Hematopoietic multipotent progenitor cell treated with erythropoietin and hydrocortisone succinate and interleukin-3 and kit ligand, for 15 days (in vitro differentiated cells): ENCODE results near the gene PKD2L2.
"Not testable (repeated sequence)": the region's sequence is repeated elsewhere in the genome, so short reads cannot be mapped to it uniquely, and the experiment has no call there.

Experiments
- DNase-seq: peaks from one replicate; pipeline ENCODE4 v3.0.0-alpha.2; 2015; ENCODE audit warnings: low spot score

PKD2L2 gene

DNA sequence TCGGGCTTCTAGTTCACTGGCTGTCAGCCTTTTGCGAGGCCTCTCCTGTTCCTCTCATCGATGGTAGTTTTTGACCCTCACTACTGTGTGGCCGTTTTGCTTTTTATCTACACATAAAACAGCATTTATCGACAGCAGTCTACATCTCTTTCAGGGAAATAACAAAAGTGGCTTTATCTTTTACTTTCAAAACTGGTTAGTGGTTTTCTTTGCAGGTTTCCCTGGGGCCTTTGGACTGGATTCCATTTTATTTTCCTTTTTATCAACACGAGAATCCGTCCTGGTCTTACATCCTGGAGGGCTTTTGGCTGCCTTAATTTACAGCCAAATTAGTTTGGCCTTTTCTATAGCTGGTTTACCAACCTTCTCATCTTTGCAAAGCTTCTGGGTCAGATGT is 793 bp upstream of the PKD2L2 start:
- no peak for DNase-seq

DNA sequence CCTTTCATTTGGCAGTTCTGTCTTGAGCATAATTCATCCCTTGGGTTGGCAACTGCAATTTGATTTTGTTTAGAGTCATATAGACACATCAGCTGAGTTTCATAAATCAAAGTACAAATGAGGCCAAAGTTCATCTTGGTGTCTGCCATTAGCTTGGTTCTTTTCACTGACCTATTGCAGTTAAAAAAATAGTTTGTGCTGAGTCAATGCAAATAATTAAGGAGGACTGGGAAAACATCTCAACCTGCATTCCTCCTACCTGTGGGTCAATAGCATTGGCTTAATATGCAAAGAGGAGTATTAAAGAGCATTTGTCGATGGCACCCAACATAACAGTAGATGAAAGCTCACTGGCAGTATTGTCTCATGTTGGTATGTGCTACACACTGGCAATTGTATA is 1.6 kb downstream of the PKD2L2 start:
- DNase-seq: no peak

DNA sequence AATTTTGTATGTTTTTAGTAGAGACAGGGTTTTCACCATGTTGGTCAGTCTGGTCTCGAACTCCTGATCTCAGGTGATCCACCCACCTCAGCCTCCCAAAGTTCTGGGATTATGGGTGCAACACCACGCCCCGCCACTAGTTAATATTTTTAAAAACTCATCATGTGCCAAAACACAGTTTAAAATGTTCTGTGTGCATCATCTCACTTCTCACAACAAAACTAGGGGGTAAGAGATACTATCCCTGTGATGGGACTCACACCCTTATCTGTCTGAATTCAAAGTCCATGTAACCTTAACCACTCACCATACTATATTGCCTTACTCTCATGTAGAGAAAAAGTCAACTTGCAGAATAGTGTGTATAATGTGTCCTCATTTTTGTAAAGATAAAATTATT is 2.6 kb downstream of the PKD2L2 start:
- DNase-seq: no peak

DNA sequence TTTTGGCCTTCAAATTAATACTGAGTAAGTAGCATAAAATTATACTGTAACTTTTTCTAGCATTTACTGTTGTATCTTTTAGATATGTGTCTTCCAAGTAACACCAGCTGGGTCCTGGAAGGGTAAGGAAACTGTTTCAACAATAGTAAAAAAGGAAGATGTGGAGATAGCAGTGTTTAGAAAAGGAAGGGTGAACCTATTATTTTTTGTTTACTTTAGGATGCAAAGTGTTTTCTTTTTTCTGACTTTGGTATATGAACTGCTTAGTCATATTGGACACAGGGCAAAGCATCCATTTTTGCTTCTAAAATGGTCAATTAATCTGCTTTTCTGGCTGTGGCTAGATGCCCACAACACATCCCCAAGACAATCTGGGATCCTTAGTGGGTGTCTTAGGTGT is 5.3 kb downstream of the PKD2L2 start:
- DNase-seq: no peak

DNA sequence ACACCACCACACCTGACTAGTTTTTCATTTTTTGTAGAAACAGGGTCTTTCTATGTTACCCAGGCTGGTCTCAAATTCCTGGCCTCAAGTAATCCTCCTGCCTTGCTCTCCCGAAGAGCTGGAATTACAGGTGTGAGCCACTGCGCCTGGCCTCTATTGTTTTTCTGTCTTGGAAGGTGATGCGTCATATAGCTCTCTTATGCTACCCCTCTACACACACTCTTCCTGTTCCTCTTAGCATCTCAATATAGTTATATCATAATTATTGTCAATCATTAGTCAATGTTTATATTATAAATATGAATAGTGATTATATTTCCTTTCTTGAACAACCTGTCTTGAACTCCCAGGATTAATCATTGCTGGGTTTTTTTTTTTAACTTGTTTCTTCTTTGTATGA is 7.3 kb downstream of the PKD2L2 start:
- DNase-seq: no peak

DNA sequence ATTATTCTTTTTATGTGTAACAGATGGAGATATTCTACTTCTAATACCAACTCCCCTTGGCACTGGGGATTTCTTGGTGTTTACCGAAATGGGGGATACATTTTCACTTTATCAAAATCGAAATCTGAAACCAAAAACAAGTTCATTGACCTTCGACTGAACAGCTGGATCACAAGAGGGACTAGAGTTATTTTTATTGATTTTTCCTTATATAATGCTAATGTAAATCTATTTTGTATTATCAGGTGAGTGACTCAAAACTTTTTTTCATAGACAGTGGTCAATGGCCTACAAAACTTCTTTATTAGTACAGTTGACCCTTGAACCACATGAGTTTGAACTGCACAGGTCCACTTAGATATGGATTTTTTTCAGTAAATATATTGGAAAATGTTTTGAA is 10.2 kb downstream of the PKD2L2 start:
- DNase-seq: no peak

DNA sequence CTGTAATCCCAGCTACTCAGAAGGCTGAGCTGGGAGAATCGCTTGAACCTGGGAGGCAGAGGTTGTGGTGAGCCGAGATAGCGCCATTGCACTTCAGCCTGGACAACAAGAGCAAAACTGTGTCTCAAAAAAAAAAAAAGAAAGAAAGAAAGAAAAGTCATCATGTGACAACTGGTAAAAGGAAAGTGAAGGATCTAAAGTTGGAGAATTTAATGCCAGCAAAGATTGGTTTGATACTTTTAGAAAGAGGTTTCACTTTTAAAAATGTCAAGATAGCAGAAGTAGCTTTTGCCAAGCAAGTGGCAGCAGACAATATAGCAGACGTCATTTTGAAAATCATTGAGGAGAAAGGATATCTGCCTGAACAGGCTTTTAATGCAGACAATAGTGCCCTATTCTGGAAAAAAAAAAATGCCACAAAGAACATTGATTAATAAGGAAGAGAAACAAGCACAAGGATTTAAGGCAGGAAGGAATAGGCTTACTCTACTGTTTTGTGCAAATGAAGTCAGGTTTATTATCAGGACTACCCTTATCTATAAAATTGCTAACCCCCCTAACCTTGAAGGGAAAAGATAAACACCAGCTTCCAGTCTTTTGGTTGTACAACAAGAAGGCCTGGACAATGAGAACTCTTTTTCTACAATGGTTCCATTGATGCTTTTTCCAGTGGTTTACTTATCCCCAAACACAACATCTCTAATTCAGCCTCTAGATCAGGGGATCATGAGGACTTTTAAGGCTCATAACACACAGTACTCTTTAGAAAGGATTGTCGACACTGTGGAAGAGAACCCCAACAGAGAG is 12.0 kb downstream of the PKD2L2 start:
- DNase-seq: no peak

DNA sequence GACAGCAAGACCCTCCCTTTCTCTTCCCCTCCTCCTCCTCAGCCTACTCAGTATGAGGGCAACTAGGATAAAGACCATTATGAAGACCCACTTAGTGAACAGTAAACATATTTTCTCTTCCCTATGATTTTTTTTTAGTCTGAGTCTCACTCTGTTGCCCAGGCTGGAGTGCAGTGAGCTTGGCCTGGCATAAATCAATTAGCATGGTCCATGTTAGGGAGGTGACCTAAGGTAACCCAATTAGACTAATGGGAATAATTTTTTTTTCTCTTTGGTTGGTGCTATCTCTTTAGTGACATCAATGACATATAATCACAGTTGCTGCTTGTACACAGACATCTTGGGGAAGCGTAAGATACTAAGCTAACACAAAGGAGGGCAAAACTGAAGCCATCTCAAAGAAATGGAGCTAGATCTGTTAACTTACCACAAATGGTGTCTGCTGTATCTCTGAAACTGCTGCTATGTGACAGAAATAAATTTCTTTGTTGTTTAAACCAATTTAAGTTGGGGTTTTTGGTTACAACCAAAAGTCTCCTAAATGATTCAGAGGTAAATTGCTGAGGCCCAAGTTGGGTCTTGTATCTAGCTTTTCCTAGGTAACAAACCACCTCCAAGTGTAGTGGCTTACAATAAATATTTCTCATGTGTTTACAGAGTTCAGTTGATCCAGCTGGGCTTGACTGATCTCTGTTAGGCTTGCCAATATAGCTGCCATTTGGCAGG is 13.3 kb downstream of the PKD2L2 start:
- DNase-seq: no peak

DNA sequence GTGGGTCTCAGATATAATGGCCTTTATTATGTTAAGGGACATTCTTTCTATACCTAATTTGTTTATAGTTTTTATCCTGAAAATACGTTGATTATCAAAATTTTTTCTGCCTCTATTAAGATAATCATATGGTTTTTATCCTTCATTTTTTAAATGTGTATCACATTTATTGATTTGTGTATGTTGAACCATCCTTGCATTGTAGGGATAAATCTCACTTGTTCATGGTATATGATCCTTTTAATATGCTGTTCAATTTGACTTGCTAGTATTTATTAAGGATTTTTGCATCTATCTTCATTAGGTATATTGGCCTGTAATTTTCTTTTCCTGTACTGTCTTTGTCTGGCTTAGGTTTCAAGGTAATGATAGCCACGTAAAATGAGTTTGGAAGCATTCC is 25.5 kb downstream of the PKD2L2 start:
- DNase-seq: no peak

DNA sequence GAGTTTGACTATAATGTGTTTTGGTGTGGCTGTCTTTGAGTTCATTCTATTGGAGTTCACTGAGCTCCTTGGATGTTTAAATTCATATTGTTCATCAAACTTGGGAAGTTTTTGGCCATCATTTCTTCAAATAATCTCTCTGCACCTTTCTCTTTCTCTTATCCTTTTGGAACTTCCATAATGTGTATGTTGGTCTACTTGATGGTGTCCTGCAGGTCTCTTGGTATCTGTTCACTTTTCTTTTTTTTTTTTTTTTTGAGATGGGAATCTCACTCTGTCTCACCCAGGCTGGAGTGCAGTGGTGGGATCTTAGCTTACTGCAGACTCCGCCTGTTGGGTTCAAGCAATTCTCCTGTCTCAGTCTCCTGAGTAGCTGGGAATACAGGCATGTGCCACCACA is 27.7 kb downstream of the PKD2L2 start:
- DNase-seq: no peak

DNA sequence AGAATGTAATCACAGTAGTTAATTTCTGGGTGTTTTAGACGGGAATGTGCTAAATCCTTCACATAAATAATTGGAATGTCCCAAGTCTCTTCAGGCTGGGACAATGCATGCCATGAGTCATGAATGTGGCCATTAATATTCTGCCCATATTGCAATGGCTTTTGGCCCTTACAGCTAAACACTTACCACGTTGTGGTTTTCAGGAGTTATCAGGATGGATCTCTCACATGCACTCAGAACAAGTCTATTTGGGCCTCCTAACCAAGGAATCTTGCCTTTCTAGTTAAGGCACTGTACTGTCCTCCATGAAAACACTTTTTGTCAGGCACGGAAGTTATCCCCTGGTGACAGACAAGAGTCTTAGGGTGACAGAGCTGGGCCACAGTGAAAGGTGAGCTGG is 32.7 kb downstream of the PKD2L2 start:
- no peak for DNase-seq

DNA sequence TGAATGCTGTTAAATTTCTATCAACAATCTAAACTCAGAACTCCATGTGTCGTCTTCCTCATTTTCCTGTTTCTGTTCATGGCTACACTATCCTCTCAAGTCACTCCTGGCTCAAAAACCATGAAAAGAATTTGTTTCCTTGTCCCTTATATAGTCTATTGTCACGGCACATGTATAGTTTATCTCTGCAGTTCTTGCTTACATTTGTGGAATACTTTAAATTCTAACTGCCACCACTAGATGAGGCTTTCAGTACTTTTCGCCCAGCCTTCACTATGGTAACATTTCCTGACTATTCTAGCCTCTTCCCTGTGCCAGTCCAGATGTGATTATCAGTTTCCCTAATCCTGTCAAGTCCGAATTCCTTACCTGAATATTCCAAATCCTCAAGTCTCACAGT is 34.6 kb downstream of the PKD2L2 start:
- DNase-seq: no peak

DNA sequence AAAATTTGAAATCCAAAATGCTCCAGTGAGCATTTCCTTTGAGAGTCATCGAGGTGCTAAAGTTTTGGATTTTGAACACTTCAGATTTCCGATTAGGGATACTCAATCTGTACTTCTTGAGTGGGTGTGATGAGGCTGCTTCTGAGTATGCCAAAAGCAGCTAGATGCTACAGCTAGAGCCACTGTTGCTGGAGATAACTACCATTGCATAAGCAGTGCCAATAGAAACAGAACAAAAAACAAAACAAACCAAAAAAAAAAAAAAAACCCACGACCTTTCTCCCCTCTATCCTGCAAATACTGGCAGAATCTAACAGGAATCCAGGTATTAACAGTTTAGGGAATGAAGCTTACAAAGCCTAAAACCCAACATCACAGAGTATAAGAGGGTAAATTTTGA is 43.5 kb downstream of the PKD2L2 start:
- no peak for DNase-seq

DNA sequence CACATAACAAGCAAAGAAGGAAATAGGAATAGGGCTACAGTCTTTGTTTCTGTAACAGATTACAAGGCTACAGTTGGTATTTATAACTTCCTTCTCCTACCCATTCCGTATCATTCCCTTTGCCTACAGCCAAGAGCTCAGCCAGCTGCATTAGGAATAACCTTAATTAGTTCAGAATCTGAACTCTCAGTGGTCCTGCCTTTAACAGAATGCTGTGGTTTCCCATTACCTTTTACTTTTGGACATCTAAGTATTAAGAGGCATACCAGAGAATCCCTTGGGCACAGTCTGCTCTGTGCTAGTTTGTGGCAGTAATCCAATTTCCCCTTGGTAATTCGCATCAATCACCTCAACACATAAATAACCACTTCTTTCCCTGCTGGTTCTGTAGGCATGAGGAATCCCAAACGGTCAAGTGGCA is 44.2 kb downstream of the PKD2L2 start:
- DNase-seq: no peak

DNA sequence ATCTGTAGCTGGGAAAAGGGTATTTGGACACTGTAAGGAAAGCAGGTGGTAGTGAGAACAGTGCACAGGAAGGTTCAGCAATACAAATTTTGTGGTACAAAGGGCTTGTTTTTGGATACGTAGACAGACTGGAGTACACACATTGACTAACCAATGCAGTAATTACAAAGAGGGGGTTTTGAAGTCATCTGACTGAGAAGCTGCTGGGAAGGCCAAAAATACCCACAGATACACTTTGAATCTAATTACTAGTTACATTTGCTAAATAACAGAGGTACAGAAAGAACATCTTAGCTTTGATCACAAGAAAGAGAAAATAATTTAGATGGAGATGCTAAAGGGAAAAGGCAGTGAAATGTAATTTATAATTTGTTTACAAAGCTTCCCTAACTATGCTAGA is 45.9 kb downstream of the PKD2L2 start:
- DNase-seq: no peak

DNA sequence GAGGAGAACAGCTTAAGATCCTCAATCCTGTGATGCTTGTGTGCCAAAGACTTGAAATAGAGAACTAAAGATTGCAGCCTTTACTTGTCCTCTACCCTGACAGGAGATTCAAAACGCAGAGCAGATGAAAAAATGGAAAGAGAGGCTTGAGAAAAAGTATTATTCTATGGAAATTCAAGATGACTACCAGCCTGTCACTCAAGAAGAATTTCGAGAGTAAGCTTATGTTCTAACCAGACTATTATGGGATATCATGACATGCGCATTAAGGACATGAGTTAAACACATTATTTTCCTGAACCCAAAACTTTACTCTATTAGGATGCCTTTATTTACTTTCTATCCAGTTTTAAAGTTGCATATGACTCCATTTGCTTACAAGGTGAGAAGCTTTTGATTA is 46.4 kb downstream of the PKD2L2 start:
- DNase-seq: no peak

DNA sequence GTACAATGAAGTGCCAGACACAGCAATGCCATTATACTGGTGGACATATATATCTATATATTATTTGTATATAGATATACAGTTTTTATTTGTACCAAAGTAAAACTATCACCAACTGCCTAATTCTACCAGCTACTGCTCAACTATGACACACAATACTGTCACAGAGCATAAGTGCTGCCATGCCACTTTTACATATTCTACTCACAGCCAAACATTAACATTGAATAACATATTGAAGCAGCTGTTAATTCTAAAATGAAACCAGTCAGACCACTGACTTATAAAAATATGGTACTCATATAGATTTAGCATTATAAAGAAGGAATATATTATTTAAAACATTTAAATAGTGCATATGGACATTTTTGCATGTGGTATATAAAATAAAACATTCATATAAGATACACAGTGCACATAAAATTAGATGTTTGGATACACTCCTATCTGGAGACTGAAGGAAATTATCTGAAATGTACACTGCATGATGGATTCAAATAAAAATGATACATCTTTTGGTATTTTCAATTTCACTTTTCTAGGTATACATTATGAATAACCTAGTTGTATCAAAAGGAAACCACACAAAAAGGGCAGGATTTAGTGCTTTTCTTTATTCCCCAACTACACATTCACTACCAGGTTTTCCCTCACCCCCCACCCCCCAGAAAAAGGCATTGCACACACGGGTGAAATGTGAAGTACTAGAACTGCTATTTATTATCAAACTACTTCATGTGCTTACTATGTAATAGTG is 48.9 kb downstream of the PKD2L2 start:
- DNase-seq: no peak

DNA sequence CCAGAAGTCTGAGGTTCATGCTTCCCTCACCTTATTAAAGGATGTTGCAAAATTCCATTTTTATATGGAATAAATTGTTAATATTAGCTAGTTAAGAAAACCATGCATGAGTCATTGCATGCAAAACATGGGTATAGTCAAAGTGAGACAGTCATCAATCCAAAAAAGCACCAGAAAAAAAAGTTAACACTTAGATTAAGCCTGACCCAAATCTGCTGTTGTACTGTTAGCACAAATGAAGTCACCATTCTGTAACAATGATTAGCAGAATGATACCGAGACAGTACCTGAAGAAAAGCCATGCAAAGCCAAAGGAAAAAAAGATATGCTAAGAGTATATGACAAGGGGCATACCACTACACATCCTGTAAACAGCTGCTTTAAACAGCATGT is 49.5 kb downstream of the PKD2L2 start:
- DNase-seq: no peak

DNA sequence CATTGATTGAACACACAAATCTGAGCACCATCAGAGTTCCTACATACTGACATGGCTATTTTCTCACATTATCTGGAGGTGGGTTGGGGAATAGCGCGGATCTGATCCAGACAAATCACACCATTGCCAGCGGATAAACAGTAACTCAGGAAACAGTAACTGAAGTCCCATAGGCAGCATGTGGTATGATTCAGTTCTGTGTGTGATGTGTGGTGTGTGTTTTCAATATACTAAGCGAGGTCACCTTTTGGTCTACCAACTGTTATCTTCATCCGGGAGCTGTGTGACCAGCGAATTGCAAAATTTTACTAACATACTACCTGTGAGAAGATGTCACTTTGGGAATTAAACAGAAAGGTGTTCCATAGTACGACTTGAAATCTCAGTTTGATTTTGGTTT is 50.1 kb downstream of the PKD2L2 start:
- DNase-seq: no peak

DNA sequence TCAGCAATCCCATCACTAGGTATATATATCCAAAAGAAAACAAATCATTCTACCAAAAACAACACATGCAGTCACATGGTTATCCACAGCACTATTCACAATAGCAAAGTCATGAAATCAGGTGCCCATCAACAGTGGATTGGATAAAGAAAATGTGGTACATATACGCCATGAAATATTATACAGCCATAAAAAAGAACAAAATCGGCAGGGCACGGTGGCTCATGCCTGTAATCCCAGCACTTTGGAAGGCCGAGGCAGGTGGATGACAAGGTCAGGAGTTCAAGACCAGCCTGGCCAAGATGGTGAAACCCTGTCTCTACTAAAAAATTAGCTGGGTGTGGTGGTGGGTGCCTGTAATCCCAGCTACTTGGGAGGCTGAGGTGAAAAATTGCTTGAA is 55.0 kb downstream of the PKD2L2 start:
- not testable (repeated sequence) for DNase-seq

DNA sequence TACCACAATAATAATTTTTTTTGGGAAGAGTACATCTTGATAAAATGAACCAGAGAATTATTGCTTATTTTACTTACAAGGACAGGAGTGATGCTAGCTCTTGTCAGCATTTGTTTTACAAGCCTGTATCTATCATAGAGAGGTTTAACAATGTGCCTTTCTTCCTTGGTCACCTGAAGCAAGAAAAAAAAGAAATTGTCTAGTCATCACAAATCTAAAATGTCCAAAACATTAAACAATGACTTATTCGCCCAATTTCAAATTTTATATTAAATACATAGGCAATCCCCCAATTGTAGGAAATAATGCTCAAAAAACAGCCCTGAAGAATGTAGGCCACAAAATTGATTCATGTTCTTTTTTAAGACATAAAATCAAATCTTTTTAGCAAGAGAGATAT is 56.6 kb downstream of the PKD2L2 start:
- DNase-seq: no peak

DNA sequence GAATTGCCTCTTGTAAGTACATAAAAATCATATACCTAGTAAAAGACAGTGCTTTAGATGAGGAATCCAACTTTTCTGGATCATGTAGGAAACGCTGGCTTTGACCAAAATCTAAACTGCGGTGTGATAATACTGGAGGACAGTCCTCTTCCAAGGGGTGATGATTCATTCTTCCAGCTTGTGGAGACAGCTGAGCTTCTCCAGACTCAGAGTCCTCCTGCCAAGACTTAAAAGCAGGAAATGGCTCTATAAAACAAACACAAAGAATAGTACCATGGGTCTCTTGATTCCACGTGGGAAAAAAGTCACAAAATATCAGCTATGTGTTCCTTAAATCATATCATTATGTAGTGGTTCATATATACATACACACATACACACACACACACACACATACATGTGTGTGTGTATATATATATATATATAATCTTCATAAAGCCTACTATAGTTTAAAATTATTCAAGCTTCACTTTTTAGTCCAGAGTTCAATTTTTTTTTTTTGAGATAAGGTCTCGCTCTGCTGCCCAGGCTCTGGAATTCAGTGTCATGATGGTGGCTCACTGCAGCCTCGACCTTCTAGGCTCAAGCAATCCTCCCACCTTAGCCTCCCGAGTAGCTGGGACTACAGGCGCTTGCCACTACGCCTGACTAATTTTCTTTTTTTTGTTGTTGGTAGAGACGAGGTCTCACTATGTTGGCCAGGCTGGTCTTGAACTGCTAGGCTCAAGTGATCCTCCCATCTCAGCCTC is 65.0 kb downstream of the PKD2L2 start:
- no peak for DNase-seq
